Activated CD4-positive, alpha-beta T cell treated with anti-CD3 and anti-CD28 coated beads, Interleukin-2, Interleukin-6, amounts not matched to agents 100 ng/mL and 50 ng/mL, durations not matched to agents 16 hours and 8 hours (primary cell): Measurements from ENCODE around the gene OXSM.

Experiments
- DNase-seq: peaks from one replicate; pipeline ENCODE4 v3.0.0-alpha.2; 2020

The OXSM gene

GRCh38 chr3:25812644-25813043, 22.8 kb downstream of the OXSM start:
- DNase-seq: no peak

- peak; percentile 34 for DNase-seq
Measured at GRCh38 chr3:25817107-25817506, 27.2 kb downstream of the OXSM start.

GRCh38 chr3:25817638-25818037, 27.7 kb downstream of the OXSM start:
- no peak for DNase-seq

GRCh38 chr3:25818335-25818734, 28.4 kb downstream of the OXSM start:
- no peak for DNase-seq

- no peak for DNase-seq
Measured at GRCh38 chr3:25820366-25820765, 30.5 kb downstream of the OXSM start.

GRCh38 chr3:25820816-25821486, 31.1 kb downstream of the OXSM start:
- DNase-seq: no peak

DNA sequence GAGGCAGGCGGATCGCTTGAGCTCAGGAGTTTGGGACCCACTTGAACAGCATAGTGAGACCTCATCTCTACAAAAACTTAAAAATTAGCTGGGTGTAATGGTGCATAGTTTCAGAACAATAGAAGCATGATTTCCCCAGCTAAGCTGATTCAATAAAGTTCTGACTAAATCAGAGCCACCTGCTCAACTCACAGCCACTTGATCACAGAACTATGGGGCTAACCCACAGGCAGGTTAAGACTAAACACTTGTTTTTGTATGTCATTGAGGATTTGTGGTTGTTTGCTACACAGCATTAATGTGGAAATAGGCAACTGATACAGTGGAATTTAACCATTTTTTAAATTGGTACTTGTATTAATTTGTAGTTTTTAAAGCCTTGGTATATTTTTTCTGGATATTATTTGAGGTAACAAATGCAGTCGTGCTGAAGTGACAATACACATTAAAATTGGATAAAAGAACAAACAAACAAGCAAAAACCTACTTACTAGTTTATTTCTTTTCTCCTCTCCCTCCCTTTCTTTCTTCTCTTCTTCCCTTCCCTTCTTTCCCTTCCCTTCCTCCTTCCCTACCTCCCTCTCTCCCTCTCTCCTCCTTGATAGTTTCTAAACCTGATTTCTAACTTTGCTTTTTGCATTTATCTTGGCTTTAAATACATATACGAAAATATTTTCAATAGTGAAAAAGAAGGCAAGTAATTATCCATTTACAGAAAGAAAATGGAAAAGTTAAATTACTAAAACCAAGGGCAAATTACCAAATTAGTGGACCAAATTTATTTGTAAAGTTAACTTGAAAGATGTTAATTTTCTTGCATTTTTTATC, 32.1 kb downstream of the OXSM start:
- DNase-seq: no peak

DNA sequence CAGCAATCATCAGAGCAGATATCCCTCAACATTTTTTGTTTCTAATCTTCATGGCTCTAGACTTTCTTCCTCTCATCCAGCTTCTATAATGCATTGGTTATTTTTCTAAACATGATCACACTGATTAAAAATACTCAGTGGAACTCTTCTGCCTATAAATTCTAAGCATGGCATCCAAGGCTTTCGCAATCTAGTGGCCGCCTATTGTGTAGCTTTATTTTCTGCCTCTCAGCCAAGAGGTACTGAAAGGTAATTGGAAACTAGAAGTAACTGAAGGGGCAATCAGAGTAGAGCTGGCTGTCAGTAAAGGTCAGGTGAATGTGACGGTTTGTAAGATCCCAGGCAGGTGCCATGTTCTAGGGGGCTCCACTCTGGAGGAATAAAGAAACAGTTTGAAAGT, 33.4 kb downstream of the OXSM start:
- DNase-seq: no peak

GRCh38 chr3:25826510-25826909, 36.6 kb downstream of the OXSM start:
- no peak for DNase-seq

- DNase-seq: no peak
Measured at GRCh38 chr3:25830373-25831280, 40.7 kb downstream of the OXSM start.

DNA sequence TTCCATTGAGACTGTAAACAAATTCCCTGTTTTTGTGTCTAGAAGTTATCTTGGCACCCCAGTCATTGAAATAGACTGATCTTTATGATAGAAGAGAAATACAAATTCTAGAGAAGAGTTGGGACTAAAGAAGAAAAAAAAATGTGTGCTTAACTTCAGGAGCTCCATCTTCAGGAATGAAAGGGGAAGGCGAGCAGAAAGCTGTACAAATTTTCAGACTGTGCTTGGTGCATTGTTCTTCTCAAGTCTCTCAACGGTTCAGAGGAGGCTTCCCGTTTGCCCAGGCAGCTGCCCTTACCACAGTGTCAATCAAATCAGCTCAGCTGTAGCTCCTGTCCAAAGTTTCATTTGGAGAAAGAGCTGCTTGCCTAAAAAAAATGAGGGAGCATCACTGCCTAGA, 41.7 kb downstream of the OXSM start:
- DNase-seq: no peak

DNA sequence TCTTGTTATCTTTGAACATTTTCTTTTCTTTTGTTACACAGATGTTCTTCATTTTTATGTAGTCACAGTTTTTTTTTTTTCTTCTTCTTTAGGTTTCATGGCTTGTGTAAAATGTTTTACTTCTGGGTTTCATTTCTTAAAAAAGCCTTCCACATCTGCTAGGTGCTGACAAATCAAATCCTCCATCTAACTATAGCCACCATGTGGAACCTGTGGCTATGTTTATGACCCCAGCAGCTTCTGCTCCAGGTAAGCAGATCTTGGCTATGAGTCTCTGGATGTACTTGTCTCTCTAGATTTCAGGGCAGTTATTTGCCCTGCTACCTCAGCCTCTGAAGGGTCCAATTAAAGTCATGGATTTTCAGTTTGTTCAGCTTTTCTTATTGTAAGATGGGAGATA, 44.5 kb downstream of the OXSM start:
- DNase-seq: no peak

DNA sequence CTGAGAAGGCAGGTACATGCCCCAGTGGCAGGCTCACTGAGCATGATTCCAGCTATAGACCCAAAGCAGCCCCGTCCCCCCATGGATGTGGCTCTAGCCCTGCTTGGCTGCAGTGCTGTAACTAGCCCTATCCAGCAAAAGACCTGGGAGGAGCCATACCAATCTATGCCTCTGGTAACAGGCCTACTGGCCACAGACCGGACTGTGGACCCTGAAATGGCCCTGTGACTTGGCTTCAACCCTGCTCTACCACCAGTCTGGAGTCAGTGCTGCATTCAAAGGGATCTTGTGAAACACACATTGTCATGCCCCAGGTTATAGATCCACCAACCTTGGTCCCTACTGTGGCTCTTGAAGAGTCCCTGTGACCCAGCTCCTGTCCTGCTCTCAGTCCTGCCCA, 46.7 kb downstream of the OXSM start:
- DNase-seq: no peak

GRCh38 chr3:25837038-25837437, 47.1 kb downstream of the OXSM start:
- no peak for DNase-seq

- no peak for DNase-seq
Measured at GRCh38 chr3:25840099-25840498, 50.2 kb downstream of the OXSM start.

- no peak for DNase-seq
Measured at GRCh38 chr3:25843332-25843731, 53.4 kb downstream of the OXSM start.
